Measurements from ENCODE around the gene HNRNPM.
"Not testable (repeated sequence)": the region's sequence is repeated elsewhere in the genome, so short reads cannot be mapped to it uniquely, and the experiment has no call there.

The HNRNPM gene

DNA sequence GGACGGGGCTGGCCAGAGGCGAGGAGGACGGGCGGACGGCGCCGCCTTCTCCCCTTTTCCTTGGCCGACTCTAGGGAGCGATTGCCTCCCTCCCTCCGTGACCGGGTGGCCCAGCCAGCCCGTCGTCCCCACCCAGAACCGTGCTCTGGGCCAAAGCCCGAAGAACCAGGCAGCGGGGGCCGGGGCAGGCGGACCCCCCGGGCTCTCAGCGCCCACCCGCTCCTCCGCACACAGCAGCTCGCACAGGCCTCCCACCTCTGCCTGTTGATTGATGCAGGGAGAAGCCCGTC, 41.0 kb upstream of the HNRNPM start:
- DNase-seq = no peak
- Histone ChIP-seq H3K27me3 (no peaks in the 10 kb centered on the region), H3K27ac (no peak overlapping the region), H3K4me1 (no peaks in the 10 kb centered on the region), H3K9me3 (no peaks in the 10 kb centered on the region), H3K4me3 (no peak overlapping the region), H3K36me3 (peaks cover 42 to 75% (median 60%) of the 10 kb centered on the region in 3 donors)
- intact Hi-C loops (cut with DNase I; ENCODE audit: low total_unique reads) = no loop called here
- TF ChIP-seq, protein P1, sequence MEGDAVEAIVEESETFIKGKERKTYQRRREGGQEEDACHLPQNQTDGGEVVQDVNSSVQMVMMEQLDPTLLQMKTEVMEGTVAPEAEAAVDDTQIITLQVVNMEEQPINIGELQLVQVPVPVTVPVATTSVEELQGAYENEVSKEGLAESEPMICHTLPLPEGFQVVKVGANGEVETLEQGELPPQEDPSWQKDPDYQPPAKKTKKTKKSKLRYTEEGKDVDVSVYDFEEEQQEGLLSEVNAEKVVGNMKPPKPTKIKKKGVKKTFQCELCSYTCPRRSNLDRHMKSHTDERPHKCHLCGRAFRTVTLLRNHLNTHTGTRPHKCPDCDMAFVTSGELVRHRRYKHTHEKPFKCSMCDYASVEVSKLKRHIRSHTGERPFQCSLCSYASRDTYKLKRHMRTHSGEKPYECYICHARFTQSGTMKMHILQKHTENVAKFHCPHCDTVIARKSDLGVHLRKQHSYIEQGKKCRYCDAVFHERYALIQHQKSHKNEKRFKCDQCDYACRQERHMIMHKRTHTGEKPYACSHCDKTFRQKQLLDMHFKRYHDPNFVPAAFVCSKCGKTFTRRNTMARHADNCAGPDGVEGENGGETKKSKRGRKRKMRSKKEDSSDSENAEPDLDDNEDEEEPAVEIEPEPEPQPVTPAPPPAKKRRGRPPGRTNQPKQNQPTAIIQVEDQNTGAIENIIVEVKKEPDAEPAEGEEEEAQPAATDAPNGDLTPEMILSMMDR (IDR thresholded peaks at IDR 0.05) = no peak

DNA sequence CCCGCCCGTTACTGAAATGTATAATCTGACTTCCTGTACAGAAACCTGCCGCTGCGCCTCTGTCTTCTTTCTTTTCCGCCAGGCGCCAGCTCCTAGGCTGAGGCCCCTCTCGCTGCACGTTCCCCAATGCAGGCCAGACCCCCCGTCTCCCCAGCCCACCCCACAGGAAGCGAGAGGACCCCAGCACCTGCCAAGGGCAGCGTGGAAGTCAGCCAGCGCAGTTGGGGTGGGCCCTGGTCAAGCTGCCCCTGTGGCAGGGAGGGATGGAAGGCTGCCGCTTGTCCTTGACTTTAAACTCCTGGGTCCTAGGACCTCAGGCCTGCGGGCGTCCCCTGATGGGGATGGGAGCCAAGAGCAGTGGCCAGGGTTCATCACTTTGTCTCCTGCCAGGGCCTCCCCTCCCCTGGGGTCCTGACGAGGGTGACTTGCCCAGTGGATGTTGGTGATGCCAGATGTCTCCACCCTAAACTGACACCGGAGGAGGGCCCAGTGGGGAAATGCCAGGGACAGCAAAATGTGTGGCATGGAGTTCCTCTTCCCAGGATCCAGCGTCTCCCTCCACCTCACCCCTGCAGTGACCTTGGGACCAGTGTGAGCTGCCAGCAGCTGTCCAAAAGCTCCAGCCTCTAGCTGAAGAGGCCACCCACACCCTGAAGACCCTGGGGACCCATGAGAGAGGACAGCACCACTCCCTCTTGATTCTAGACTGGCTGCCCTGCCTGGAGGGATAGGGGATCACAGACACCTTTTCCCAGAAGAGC, 40.2 kb upstream of the HNRNPM start:
- Histone ChIP-seq H3K27ac (no peak overlapping the region), H3K4me1 (no peaks in the 10 kb centered on the region), H3K36me3 (peaks cover 42 to 68% (median 53%) of the 10 kb centered on the region in 3 donors), H3K9me3 (no peaks in the 10 kb centered on the region), H3K4me3 (no peak overlapping the region), H3K27me3 (no peaks in the 10 kb centered on the region)
- TF ChIP-seq, protein P1 (IDR thresholded peaks at IDR 0.05) = no peak
- no peak for DNase-seq
- intact Hi-C loops (cut with DNase I; ENCODE audit: low total_unique reads) = no loop called here

DNA sequence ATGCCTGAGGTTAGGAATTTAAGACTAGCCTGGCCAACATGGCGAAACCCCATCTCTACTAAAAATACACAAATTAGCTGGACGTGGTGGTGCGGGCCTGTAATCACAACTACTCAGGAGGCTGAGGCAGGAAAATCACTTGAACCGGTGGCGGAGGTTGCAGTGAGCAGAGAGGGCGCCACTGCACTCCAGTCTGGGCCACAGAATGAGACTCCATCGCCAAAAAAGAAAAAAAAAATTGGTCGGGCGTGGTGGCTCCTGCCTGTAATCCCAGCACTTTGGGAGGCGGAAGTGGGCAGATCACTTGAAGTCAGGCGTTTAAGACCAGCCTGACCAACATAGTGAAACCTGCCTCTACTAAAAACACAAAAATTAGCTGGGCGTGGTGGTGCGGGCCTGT, 34.1 kb upstream of the HNRNPM start:
- H3K9me3 ChIP-seq; H3K27ac ChIP-seq; DNase-seq; H3K27me3 ChIP-seq; intact Hi-C loops (cut with DNase I; ENCODE audit: low total_unique reads); H3K36me3 ChIP-seq; H3K4me3 ChIP-seq: not testable (repeated sequence)
- peaks cover 0 to 16% (median 12%) of the 10 kb centered on the region in 4 donors for H3K4me1 ChIP-seq

DNA sequence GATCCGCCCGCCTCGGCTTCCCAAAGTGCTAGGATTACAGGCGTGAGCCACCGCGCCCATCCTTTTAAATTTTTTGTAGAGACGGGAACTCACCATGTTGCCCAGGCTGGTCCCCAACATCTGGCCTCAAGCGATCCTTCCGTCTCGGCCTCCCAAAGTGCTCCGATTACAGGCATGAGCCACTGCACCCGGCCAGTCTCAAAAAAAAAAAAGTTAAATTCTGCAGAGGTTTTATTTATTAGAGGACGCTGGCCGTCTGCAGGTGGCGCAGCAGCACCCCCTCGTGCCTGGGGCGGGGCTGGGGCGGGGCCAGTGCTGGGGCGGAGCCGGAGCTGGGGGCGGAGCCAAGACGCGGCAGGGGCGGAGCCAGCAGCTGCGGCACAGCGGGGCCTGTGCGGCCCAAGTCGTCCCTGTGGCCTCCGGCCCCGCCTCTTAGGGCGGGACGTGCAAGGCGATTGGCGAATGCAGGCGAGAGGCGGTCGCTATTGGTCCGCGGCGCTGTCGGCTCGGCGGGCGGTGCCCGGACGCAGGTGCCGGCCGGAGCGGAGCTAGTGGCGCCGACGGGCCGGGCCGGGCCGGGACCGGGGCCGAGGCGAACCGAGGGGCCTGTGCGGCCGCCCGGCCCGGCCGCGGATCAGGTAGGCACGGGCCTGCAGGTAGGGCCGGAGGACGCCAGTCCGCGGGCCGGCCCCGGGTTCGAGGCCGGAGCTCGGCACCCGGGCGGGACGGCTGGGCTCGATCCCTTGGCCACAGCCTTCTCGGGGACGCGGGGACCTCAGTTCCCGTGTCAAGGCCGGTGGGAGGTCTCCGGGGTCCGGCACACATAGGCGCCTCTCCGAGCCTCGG, 31.8 kb upstream of the HNRNPM start, which contains the start of gene MARCHF2:
Gene MARCHF2 (plus strand): TSS at position 523 of the 846 bp plus-strand sequence. CDS start 8,536 bp downstream, outside the sequence.
- Histone ChIP-seq H3K36me3 (no peaks in the 10 kb centered on the region), H3K4me3 (peak within 1 kb of the TSS; percentile 73 to 78), H3K27ac (peak within 1 kb of the TSS; percentile 66 to 74), H3K9me3 (no peaks in the 10 kb centered on the region), H3K4me1 (peaks cover 0 to 19% (median 12%) of the 10 kb centered on the region in 4 donors), H3K27me3 (no peaks in the 10 kb centered on the region)
- intact Hi-C loops (cut with DNase I; ENCODE audit: low total_unique reads) = no loop called here
- peak; percentile 96 to 99 for DNase-seq
- TF ChIP-seq, protein P1 (IDR thresholded peaks at IDR 0.05) = peak; percentile 46 to 70

DNA sequence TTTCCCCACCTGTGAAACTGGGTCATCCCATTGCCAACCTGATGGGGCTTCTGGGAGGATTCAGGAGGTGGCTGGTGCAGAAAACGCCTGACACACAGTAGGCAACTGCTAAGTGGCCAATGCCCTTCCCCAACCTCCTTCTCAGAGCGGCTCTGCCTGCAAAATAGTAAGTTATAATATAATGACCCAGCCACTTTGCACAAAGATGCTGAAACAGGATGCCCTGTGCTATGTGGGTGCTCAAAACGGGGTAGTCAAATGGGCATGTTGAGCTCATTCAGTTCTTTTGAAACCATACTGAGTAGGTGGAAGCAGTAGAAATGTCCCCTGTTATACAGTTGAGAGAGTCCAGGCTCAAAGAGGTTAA, 31.2 kb upstream of the HNRNPM start:
- Histone ChIP-seq H3K4me3 (peak overlapping the region; percentile 73 to 78), H3K27ac (peak overlapping the region; percentile 66 to 74), H3K36me3 (no peaks in the 10 kb centered on the region), H3K4me1 (peaks cover 0 to 19% (median 12%) of the 10 kb centered on the region in 4 donors), H3K9me3 (no peaks in the 10 kb centered on the region), H3K27me3 (no peaks in the 10 kb centered on the region)
- TF ChIP-seq, protein P1 (IDR thresholded peaks at IDR 0.05) = no peak
- DNase-seq = no peak
- intact Hi-C loops (cut with DNase I; ENCODE audit: low total_unique reads) = no loop called here

DNA sequence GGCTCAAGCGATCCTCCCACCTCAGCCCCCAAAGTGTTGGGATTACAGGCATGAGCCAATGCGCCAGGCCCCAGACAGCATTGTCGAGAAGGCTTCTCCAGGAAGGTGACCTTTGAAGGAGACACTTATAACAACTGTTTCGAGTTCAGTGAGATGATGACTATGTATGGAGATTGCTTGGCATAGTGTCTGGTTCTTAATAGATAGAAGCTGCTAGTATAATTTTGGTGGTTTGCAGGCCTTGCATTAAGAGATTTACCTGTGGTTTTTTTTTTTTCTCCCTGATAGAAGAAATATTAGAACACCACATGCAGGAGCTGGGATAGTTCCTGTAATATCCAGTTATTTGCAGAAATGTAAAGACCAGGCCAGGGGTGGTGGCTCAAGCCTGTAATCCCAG, 28.0 kb upstream of the HNRNPM start:
- Histone ChIP-seq H3K4me1 (peaks cover 0 to 19% (median 12%) of the 10 kb centered on the region in 4 donors), H3K4me3 (no peak overlapping the region), H3K27me3 (no peaks in the 10 kb centered on the region), H3K36me3 (peaks cover 0 to 3% (median 3%) of the 10 kb centered on the region in 3 donors), H3K27ac (no peak overlapping the region), H3K9me3 (no peaks in the 10 kb centered on the region)
- TF ChIP-seq, protein P1 (IDR thresholded peaks at IDR 0.05) = no peak
- no peak for DNase-seq
- intact Hi-C loops (cut with DNase I; ENCODE audit: low total_unique reads) = no loop called here

All from tibial artery (tissue), 4 donors.